Measurements from ENCODE around the gene MCHR1.

DNA sequence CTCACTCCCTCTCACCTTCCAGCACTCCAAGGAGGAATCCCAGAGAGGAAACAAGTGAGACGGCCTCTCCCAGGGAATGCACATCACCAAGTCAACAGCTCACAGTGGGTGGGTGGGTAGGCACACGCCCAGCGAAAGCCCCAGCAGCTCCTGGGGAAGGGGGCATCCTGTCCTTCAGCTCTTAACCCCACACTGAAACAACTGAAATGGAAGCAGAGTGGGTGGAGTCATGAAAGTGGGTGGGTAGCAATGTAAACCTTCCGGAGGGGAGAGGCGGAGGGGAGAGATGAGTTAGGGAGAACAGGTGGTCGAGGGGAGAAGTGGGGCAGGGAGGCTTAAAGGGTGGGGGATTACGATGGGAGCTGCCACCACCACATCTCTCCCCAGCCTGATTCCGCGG is 5.4 kb downstream of the MCHR1 start:
- TF ChIP-seq GATA3 (IDR thresholded peaks at IDR 0.05; ENCODE audit: low read depth, low read length) (no peak), GATA2 (IDR thresholded peaks at IDR 0.05; ENCODE audit: low read depth, low read length) (no peak)

Data from SH-SY5Y (cell line).